ENCODE results near the gene KIAA0825.

The KIAA0825 gene

DNA sequence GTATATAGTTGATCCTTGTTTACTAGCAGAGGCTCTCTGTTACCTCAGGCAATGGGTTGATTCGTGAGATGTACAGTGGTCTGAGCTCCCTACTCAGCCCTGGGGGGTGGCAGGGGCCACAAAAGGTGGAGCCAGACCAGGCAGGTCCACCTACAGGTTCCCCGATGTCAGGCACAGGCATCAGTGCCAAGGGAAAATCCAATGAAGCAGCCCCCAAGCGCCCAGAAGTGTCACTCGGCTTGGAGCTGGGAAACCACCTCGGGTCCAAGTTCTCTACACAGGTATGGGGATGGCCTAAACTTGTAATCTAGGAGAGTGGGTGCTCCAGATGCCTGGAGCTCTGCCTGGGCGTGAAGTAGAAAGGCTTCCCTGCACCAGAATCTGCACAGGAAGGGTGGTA, 188.8 kb downstream of the KIAA0825 start:
- FAIRE-seq = no peak

DNA sequence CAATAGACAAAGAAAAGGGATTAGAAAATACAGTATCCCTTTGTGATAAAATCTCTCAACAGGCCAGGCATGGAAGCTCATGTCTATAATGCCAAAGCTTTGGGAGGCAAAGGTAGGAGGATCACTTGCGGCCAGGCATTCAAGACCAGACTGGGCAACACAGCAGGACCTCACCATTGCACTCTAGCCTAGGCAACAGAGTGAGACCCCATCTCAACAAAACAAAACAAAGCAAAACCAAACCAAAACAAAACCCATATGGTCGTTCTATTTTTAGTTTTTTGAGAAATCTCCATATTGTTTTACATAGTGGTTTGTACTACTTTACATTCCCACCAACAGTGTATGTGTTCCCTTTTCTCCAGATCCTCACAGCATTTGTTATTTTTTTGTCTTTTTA, 193.0 kb downstream of the KIAA0825 start:
- FAIRE-seq = no peak

DNA sequence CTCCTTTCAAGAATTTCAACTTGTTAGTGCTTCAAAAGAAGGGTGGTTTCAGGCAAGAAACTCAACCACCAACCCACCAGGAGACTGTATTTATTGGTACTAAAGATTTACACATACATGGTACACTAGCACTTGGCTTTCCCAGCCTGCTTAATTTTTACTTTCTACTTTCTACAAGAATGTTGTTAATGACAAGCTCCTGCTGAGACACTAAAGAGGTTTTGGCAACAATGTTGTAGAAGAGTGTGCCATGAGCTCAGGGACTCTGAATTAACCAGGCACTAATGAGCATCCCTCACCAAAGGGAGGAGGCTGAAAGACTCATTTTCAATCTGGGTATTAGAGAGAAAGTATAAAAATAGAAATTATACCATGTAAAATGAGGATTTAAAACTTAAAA, 195.0 kb downstream of the KIAA0825 start:
- no peak for FAIRE-seq

DNA sequence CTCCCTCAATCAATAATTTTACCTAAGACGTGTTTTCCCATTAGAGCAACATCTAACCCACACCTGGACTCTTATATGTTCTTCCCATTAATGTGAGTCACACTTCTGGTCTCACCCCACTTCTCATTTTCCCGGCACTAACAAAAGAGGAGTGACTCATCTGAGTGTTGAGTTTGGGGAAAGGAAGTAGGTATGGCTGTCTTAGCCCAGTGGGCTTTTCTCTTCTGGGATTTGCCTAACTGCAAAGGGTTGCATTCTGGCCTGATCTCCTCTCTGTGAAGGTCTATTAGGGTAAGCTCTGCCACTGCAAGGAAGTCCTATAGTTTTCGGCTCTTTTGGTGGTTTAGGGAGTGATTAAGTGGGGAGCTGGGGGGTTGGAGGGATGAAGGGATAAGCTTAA, 195.6 kb downstream of the KIAA0825 start:
- FAIRE-seq = no peak

DNA sequence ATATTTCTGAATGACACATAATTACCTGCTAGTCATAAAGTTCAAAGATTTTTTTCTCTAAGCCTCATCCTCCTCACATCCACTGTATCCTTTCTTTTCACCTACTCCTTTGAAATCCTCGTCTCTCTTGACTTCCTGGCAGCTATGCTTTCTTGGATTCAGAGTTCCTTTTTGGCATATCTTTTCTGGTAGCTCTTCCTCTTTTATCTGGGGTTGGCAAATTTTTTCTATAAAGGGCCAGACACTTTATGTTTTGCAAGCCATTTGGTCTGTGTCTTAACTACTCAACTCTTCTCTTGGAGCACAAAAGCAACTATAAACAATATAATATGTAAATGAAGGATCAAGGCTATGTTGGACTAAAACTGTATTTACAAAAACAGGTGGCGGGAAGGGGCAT, 197.5 kb downstream of the KIAA0825 start:
- no peak for FAIRE-seq

DNA sequence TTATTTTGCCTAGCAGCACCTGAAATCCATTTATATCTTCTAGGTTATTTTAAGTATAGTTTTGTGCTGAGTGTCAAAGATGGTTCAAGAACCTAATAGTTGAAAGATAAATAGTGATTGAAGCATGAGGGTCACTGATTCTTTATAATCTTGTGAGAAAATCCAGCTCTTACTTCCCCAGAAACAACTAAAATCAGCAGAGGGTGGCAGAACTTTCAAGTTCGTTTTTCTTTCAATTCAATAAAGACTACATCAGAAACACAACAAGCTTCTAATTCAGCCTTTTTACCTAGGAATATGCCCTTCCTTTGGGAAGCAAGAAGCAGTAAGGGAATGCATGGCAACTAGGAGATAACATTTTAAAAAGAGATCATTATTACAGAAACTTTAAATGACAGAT, 202.6 kb downstream of the KIAA0825 start:
- no peak for FAIRE-seq

DNA sequence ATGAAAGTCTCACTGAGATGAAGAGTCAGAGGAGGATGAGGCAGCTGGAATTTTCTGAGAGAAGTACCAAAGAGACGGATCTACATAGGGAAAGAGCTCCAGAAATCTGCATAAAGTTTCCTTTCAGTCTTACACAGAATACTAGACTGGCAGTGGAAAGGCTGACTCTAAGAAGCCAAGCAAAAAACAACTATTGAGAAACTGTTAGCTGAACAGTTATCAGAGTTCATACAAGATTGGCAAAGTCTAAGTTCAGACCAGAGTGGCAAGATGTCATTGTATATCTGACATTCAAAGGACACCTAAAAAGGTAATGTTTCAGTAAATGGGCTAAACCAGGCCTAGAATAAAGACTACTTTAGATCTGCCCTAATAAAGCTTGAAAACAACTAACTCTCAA, 209.0 kb downstream of the KIAA0825 start:
- FAIRE-seq = no peak

DNA sequence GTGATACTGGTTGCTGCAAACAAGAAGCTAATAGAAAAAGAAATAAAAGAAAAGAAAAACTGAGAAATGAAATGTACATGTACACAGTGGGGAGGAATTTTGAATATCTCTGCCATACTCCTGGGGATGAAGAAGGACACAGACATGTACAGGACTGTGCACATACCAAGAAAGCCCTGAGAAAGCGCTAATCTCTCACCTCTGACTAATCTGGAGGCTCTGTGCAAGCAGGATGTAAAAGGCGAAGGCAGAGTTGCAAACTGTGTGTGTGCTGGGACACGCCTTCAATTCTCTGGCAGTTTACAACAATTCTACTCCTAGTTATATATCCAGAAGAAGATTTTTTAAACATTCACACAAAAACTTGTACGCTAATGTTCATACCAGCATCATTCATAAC, 211.4 kb downstream of the KIAA0825 start:
- no peak for FAIRE-seq

DNA sequence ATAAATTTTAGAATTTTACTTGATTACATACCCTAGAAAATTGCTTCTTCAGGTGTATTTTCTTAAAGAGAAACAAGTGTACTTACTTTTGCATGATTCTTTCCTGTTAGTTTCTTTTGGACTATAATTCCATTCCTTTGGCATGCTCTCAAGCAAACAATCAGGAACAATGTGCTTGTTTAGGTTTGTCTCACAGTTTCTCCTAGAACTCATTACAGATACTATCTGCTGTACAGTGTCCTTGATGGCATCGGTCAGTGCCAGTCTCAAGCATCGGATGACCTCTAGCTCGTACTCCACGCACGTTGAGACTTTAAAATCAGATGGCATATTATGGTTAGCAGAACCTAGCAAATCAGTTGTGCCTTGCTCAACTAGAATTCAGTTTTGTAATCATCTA, 214.9 kb downstream of the KIAA0825 start:
- FAIRE-seq = no peak

DNA sequence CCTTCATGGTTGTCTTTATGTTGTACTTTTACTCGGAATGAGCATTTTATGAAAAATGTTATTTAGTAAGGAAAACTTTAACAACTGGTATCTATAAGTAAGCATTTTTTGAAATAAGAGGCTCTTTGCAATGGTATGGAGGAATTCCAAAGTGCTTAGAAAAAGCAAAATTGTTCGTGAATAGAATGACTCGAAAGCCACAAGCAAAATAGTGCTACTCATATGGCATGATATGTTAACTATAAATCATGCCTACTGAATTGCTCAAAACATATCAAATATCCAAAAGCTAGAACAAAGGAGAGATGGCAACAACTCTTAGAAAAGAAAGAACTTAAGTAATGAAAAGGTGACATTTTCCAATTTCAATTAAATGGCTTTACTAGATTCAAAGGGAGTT, 216.3 kb downstream of the KIAA0825 start:
- no peak for FAIRE-seq

DNA sequence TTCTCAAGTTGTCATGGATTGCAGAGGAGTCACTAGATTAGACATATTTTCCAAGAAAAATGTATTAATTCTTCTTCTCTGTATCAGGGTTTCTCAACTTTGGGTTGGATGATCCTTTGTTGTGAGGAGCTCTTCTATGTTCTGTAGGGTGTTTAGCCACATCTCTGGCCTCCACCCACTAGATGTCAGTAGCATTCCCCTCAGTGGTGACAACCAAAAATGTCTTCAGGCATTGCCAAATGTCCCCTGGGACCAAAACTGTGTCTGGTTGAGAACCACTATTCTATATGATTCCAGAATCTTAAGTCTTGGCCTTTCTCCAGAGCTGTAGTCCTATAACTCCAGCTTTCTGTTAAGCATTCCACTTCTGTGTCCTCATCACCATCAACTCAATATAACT, 220.9 kb downstream of the KIAA0825 start:
- no peak for FAIRE-seq

DNA sequence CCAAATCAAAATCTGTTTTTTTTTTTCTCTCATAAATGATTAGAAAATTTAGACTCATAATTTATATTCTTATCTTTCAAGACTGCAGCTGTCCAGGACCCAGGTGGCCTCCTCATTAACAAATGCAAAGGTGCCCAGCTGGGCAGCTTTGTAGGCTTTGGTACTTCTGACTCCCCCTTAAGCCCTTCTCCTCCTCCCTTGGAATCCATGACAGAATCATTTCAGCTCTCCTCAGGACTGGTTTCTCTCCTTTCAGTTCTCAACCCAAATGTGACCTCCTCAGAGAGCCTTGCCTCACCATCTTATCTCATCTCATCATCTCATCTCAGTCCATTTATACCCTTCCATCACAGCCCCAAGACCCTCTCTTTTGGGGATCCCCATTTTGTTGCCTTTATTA, 221.7 kb downstream of the KIAA0825 start:
- FAIRE-seq = no peak

DNA sequence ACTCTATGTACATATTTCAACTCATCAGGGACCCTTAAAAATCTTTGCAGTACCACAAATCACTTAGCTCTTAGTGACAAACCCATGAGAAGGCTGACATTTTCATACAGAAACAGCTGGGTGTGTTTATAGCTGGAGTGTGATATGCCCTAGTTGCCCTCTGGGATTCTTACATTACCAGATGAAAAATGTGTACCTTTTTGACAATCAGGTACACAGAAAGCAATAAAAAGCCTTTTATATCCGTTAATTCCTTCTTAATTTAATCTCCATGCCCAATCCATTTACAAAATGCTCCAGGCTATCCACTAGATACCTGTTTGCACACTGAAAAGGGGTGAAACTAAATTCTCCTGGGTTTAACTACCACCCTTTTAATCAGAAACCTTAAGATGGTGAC, 222.9 kb downstream of the KIAA0825 start:
- no peak for FAIRE-seq

DNA sequence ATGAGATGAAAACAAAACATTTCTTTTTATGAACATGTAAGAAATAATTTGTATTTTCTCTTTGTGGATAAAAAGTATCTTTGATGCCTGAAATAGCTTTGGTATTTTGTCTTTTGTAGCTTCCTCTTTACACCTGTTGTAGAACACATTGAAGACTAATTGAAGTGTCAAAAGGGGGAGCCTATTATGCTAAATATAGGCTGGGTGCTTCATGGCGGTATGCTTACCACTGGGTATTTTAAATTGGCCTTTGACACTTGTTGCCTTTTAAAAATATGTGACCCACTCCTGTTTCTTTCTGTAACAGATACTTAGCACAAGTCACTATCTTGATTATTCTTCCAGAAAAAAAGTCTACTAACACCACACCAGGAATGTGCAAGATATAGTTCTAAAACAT, 226.4 kb downstream of the KIAA0825 start:
- FAIRE-seq = no peak

DNA sequence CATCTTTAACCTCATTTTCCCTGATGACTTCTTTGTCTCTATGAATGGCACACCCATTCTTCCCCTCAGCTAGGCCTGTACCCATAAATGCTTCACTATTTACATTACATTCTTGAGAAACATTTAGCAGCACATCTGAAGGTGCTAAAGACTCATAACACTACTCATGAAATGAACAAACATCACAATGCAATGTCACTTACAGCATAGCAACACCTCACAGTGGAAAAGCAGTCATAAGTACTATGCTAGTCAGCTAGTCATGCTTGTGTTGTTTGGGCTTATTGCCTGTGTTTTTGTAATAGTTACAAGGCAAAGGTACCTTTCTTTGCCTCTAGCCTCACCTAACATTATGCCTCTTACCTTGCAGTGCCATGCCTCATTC, 228.9 kb downstream of the KIAA0825 start:
- no peak for FAIRE-seq

DNA sequence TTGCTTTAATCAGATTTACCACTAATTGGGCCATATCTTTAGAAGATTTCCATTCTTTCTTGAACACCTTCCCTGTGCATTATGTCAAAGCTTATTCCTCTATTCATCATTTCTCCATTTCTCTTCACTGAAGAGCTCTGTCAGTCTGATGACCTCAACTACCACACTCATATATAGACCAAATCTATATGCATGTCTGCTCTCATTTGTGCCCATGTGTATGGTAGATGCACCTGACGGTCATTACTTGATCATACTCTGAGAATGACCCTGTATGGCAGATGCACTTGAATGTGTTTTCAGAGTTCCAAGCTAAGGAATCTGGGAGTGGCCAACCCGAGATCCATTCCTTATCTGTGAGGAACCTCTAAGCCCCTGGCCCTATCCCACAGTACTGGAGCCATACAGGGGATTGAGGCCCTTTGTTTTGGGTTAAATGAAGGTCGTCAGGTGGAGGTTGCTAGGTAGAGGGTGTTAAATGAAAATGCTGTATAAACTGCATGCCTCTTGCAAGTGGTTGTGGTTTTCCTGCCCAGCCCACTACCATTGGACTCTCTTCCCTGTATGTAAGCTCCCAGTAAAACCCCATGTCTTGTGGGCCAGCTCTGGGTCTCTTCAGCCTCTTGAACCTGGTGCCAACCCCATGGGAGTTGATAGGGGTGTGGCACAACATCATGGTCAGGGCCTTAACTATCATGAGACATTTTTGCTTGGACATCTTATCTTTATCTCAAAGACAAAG, 229.5 kb downstream of the KIAA0825 start:
- no peak for FAIRE-seq

DNA sequence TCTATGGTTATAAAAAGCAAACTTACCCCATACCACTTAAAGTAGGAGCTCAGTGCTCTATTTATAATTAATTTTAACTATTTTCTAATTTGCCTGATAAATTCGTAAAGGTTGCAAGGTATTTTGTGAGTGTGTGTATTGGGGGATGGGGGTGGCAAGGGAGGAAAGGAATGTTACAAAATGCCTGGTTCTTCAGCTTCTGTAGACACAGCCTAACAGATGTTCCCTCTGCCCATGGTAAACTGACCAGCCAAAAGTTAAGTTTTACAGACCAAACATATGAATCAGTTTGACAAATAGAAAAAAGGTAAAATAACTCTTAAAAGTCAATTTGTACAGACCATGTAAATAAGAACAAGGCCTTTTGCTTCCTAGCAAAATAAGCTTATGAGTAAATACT, 232.6 kb downstream of the KIAA0825 start:
- FAIRE-seq = no peak

DNA sequence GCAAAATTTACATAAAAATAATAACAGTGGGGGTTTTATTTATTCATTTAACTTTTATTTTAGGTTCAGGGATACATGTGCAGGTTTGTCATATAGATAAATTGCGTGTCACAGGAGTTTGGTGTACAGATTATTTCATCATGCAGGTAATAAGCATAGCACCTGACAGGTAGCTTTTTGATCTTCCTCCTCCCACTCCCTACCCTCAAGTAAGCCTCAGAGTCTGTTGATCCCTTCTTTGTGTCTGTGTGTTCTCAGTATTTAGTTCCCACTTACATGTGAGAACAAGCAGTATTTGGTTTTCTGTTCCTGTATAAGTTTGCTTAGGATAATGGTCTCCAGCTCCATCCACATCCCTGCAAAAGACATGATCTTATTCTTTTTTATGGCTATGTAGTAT, 240.3 kb downstream of the KIAA0825 start:
- no peak for FAIRE-seq

DNA sequence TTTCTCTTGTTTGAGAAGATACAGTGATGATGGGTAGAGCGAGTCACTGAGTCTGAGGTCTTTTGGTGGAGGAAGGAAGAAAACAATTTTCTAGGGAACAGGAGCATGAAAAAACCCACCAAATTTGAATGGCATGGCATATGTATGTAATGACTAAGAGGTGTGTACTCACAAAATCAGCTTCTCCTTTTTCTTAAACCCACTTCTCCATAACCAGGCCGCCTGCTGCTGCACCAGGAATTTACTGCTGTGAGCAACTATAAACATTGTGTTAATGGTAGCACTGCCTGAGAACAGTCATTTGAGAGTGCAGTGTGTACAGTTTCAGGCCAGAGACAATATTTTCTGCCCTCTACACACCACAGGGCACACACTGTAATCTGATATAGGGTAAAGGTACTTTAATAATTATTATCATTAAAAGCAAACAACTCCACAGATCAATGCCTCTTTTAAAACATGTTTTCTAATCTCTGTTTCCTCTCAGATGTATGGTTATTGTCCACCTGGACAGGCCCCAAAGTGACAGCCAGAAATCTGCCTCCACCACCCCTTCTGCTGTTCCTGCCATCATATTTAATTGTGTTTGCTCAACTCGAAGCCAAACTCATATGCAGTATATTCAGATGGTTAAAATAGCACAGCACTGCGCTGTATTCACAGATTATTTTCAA, 241.6 kb downstream of the KIAA0825 start:
- no peak for FAIRE-seq

DNA sequence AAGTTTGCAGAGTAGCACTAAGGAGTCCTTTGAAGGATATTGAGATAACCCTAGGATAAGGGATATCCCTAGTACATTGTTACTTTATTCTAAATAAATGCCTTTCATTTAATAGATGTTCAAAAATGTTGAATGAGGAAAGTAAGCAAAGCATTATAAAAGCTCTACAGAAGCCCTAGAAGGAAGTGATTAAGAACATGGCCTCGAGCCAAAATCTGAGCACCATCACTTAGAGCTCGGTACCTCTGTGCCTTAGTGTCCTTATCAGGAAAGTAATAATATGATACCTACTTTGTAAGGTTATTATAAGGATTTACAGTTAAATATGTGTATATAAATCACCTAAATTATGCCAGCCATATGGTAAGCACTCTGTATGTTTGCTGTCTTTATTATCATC, 242.6 kb downstream of the KIAA0825 start:
- no peak for FAIRE-seq

DNA sequence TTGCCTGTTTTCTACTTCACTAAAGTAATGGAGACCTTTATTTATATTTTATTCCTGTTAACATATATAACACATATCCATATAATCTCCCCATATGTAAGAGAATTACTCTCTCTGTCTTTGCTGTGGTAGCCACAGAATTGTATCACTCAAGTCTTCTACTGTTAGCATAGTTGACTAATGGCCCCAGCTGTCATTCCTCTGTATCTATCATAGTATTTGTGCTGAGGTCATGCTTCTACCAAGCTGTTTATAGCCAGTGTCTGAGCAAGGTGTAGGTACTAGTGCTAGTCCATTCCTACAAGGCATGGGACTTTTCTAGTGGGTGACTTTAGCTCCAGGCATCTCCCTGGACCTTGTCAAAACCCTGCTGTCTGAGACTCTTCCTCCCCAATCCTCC, 244.1 kb downstream of the KIAA0825 start:
- FAIRE-seq = no peak

DNA sequence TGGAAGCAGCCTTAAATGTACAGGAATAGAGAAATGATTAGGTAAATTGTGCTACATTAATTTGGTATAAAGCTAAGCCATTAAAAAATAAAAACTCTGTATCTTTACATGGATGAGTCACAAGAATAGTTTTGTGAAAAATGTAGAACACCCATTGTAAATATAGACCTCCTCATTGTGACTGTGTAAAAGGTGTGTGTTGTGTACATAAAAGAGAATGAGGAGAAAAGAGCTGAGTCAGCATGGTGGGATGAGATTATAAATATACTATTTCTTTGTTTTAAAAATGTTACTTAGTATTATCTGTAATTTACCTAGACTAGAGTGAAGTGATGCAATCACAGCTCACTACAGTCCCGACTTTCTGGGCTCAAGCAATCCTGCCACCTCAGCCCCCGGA, 250.5 kb downstream of the KIAA0825 start:
- FAIRE-seq = no peak

DNA sequence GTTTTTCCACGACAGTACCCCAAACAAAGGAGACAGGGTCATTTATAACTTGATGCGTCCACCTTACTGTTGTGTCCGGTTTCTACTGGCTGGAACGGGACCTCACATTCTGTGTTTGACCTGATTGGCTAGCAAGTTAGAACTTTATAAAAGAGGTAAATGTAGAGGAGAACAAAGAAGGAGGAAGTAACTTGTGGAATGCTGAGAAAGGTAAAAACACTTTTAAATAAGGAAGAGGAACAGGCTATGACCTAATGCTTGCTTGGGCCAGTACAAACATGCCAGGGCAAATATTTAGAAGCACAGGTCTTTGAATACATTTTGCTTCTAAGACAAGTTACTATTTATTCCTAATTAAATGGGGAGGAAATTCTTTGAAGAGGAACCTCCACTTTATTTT, 251.6 kb downstream of the KIAA0825 start:
- no peak for FAIRE-seq

DNA sequence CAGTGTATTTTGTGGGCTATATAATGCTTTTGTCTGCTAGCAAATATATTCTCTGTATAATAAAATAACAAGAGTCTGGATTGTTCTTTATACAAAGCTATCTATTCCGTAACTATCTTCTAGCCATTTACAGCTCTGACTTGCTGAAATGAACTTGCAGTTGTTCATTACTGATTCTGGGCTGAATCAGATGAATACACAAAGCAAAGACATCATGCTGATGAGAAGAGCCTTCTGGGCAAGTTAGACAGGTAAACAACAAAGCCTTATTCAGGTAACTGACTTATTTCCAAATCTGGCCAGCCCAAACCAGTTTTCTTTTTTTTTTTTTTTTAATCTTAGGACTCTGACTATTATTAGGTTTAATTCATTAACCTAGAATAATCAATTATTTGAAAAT, 255.5 kb downstream of the KIAA0825 start:
- no peak for FAIRE-seq

Data from colon (tissue), 2 donors.